Measurements from ENCODE around the gene CALCOCO1. TPM values are rescaled to one million over a fixed set of nuclear protein-coding genes. Genes with fewer than 3 reads are reported as not detected.

CALCOCO1 gene
- total and polyA plus RNA-seq, 9 of the 15 experiments (the other 6 are each of a cell fraction or from before 2014, with no cell fraction given) = 1.9 to 31.8 (median 11.0) TPM

- no peak for TF ChIP-seq MGA (IDR thresholded peaks at IDR 0.05)
- TF ChIP-seq CBFB (CRISPR knock-in tag; IDR thresholded peaks at IDR 0.05) = no peak
- TF ChIP-seq ZNF551 (CRISPR knock-in tag; IDR thresholded peaks at IDR 0.05) = no peak
- no peak for TF ChIP-seq PATZ1 (CRISPR knock-in tag; IDR thresholded peaks at IDR 0.05; ENCODE audit: borderline replicate concordance)
- no peak for TF ChIP-seq DNMT1 (IDR thresholded peaks at IDR 0.05)
- TF ChIP-seq ATF1 (CRISPR knock-in tag; IDR thresholded peaks at IDR 0.05) = no peak
- TF ChIP-seq ATF1 (tag; IDR thresholded peaks at IDR 0.05) = no peak
- no peak for TF ChIP-seq E2F6 (IDR thresholded peaks at IDR 0.05; ENCODE audit: borderline replicate concordance in 1 of 2, extremely low read depth in 1 of 2, insufficient read depth in 1 of 2, insufficient read length in 1 of 2, low read depth in 1 of 2, low read length in 1 of 2, poor library complexity in 1 of 2, severe bottlenecking in 1 of 2)
- no peak for TF ChIP-seq IFI16 (CRISPR knock-in tag; IDR thresholded peaks at IDR 0.05)
- TF ChIP-seq GMEB1 (CRISPR knock-in tag; IDR thresholded peaks at IDR 0.05) = no peak
- no peak for TF ChIP-seq NEUROD1 (IDR thresholded peaks at IDR 0.05; ENCODE audit: borderline replicate concordance, low read depth, low read length, partially characterized antibody)
Observed at GRCh38 chr12:53746592-53747092, 19.4 kb upstream of the CALCOCO1 start (continued).
